Colonic mucosa (tissue), 4 donors: Measurements from ENCODE around the gene ACTMAP. TPM values are rescaled to one million over a fixed set of nuclear protein-coding genes. Genes with fewer than 3 reads are reported as not detected.

Experiments used
- DNase-seq: peaks from one replicate; pipeline ENCODE4 v3.0.0-alpha.2; 2020
- H3K27ac ChIP-seq: fragments of 200-600 bp; one replicate; pipeline ENCODE4 v1.8.0; 2021
- H3K27me3 ChIP-seq: fragments of 200-600 bp; one replicate; pipeline ENCODE4 v1.8.0; 2021
- H3K36me3 ChIP-seq: fragments of 200-600 bp; one replicate; pipeline ENCODE4 v1.8.0; 2021
- H3K4me1 ChIP-seq: fragments of 200-600 bp; one replicate; pipeline ENCODE4 v1.8.0; 2021; ENCODE audit warnings: mild to moderate bottlenecking
- H3K4me3 ChIP-seq: fragments of 200-600 bp; one replicate; pipeline ENCODE4 v1.8.0; 2021
- H3K9ac ChIP-seq, 2 donors: one replicate each; pipeline ENCODE4 v1.7.0; 2013; ENCODE audit warnings: control low read depth in 2 of 2, low read depth in 2 of 2, low read length in 2 of 2
- H3K9me3 ChIP-seq: fragments of 200-600 bp; one replicate; pipeline ENCODE4 v1.8.0; 2021
- intact Hi-C: fragments of 100-400 bp; cut with DNase I; formaldehyde crosslinking; loops from one replicate; pipeline ENCODE4 v1.14.1; 2022
- total RNA-seq, 2 donors: library from RNA; stranded (reverse); fragmentation: NEBNext Ultra II Directional in 1 of 2; extraction: Animal tissue kit (Norgen Biotek cat#: 25700) in 1 of 2; gene quantifications; one replicate each; pipeline ENCODE4 v1.2.1, GENCODE V29; 2021
- TF ChIP-seq, protein P1 (sequence below): fragments of 200-600 bp; IDR thresholded peaks from one replicate; pipeline ENCODE4 v1.8.0; 2022; ENCODE audit warnings: antibody characterized with exemption, mild to moderate bottlenecking
- donor health status: healthy.
- donor health status: DM: no; HTN: no; CAD: no.
- donor health status: DM: no; HTN: no; CAD: no.

ACTMAP gene
- total RNA-seq, 2 donors from 2014 or later: 11.1 to 18.7 TPM

DNA sequence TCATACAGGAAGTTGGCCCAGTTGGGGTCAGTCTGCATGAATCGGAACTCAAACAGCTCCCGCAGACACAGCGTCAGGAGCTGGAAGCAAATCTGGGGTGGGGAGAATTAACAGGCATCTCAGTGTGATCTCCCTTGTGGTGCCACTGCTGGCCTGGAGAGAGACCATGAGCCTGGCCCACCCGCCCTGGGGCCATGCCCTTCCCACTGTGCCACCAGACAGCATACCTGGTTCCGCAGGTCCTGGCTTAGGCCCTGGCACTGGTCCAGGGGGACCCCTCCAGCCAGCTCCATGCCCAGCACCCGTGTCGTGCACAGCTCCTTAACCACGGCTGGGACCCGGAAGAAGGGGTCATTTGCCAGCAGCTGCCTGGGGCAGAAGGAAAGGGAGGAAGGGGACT lies 50.2 kb downstream of the ACTMAP start:
- no peak for DNase-seq
- TF ChIP-seq, protein P1, sequence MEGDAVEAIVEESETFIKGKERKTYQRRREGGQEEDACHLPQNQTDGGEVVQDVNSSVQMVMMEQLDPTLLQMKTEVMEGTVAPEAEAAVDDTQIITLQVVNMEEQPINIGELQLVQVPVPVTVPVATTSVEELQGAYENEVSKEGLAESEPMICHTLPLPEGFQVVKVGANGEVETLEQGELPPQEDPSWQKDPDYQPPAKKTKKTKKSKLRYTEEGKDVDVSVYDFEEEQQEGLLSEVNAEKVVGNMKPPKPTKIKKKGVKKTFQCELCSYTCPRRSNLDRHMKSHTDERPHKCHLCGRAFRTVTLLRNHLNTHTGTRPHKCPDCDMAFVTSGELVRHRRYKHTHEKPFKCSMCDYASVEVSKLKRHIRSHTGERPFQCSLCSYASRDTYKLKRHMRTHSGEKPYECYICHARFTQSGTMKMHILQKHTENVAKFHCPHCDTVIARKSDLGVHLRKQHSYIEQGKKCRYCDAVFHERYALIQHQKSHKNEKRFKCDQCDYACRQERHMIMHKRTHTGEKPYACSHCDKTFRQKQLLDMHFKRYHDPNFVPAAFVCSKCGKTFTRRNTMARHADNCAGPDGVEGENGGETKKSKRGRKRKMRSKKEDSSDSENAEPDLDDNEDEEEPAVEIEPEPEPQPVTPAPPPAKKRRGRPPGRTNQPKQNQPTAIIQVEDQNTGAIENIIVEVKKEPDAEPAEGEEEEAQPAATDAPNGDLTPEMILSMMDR: no peak
- Histone ChIP-seq H3K4me1 (no peaks in the 10 kb centered on the region), H3K9ac (no peak overlapping the region), H3K36me3 (peaks cover 6% of the 10 kb centered on the region), H3K4me3 (no peak overlapping the region), H3K27ac (no peak overlapping the region), H3K27me3 (no peaks in the 10 kb centered on the region), H3K9me3 (no peaks in the 10 kb centered on the region)
- intact Hi-C loops: no loop called here

DNA sequence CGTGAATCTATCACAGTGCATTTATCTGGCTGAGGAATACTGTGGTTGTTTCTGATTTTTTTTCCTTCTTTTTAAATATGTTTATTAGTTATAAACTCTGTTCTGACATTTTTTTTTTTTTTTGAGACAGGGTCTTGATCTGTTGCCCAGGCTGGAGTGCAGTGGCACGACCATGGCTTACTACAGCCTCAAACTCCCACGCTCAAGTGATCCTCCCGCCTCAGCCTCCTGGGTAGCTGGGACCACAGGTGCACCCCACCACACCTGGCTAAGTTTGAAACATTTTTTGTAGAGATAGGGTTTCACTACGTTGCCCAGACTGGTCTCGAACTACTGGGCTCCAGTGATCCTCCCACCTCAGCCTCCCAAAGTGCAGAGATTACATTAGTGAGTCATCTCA lies 53.3 kb downstream of the ACTMAP start:
- no peaks in the 10 kb centered on the region for H3K36me3 ChIP-seq
- no peak overlapping the region for H3K4me3 ChIP-seq
- H3K27me3 ChIP-seq: no peaks in the 10 kb centered on the region
- no peaks in the 10 kb centered on the region for H3K9me3 ChIP-seq
- H3K4me1 ChIP-seq: no peaks in the 10 kb centered on the region
- TF ChIP-seq, protein P1: no peak
- H3K27ac ChIP-seq: no peak overlapping the region
- intact Hi-C loops: no loop called here
- no peak overlapping the region for H3K9ac ChIP-seq
- no peak for DNase-seq

DNA sequence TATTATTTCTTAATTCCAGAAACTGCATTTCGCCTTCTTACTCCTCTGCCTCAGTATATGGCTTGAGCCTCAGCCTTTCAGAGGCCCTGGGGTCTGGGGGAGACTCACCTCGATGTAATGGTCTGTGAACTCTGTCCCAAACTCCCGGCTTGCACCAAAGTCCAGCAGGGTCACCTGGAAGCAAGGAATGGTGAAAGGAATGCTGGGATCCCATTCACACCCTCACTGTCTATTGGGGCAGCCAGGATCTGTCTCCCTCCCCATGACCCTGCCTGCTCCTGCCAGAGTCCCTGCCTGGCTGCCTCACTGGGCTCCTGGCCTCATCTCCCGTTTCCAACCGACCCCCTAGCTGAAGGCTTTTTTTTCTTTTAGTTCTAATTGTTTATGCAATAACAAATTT lies 54.4 kb downstream of the ACTMAP start:
- no peaks in the 10 kb centered on the region for H3K27me3 ChIP-seq
- no peaks in the 10 kb centered on the region for H3K9me3 ChIP-seq
- TF ChIP-seq, protein P1: no peak
- no peak for DNase-seq
- H3K27ac ChIP-seq: no peak overlapping the region
- intact Hi-C loops: no loop called here
- H3K9ac ChIP-seq: no peak overlapping the region
- H3K4me3 ChIP-seq: no peak overlapping the region
- no peaks in the 10 kb centered on the region for H3K36me3 ChIP-seq
- no peaks in the 10 kb centered on the region for H3K4me1 ChIP-seq

DNA sequence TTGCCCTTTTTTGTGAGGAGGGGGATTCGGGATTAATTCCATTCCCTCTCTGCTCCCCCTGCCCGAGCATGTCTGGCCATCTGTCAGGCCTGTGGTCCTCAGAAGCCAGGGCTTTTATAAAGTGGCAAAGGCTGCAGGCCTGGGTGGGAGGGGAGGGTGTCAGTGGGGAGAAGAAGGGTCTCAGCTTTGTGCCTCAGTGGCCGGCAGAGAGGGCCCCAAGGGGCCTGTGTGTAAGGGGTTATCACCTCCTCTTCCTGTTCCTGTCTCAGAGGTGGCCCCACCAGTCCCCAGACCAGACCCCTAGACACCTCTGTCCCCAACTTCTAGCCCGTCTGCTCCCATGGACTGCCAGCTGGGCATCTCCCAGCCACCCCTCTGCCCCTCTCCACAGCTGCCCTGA lies 56.4 kb downstream of the ACTMAP start:
- H3K4me3 ChIP-seq: no peak overlapping the region
- no peak overlapping the region for H3K9ac ChIP-seq
- H3K9me3 ChIP-seq: no peaks in the 10 kb centered on the region
- no peak for DNase-seq
- TF ChIP-seq, protein P1: no peak
- no peaks in the 10 kb centered on the region for H3K4me1 ChIP-seq
- intact Hi-C loops: no loop called here
- H3K27me3 ChIP-seq: no peaks in the 10 kb centered on the region
- H3K36me3 ChIP-seq: no peaks in the 10 kb centered on the region
- H3K27ac ChIP-seq: no peak overlapping the region

DNA sequence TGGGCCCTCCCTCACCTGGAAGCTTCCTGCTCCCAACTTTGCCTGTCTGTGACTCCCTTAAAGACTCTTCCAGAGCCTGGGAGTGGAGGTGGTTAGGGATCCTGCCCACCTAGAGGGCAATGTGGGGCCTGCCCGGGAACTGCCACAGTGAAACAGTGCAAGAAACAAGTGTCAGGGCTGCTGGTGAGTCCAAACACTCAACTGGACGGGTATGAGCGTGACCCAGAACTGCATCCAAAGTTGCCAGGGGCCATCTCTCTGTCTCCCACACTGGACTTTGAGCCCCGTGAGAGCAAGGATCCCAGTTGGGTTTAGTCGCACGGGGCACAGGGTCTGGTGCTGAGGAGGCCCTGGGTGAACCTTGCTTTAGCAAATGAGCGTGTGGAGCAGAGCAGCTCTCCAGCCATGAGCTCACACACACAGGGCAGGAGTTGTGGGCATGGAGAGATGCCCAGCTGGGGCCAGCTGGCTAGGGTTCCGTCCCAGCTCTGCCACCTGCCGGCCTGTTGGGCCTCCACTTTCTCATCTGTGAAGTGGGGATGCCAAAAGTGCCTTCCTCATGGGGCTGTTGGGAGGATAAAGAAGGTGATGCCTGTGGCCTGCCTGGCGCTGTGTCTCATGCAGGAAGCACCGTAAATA lies 57.0 kb downstream of the ACTMAP start:
- no peak overlapping the region for H3K9ac ChIP-seq
- intact Hi-C loops: no loop called here
- DNase-seq: no peak
- H3K4me1 ChIP-seq: no peaks in the 10 kb centered on the region
- no peaks in the 10 kb centered on the region for H3K9me3 ChIP-seq
- H3K27ac ChIP-seq: no peak overlapping the region
- H3K27me3 ChIP-seq: no peaks in the 10 kb centered on the region
- H3K36me3 ChIP-seq: no peaks in the 10 kb centered on the region
- no peak overlapping the region for H3K4me3 ChIP-seq
- TF ChIP-seq, protein P1: no peak
